SU-DHL-6 (cell line): ENCODE measurements around the gene SPSB3.

Experiments used
- H2AFZ ChIP-seq: fragments of 200-600 bp; sonication (generic); 2 replicates; pipeline ENCODE4 v1.6.1; 2014; ENCODE audit warnings: low read depth, mild to moderate bottlenecking, moderate library complexity, mixed read lengths, antibody characterized with exemption, low read length; ENCODE audit not compliant: severe bottlenecking
- H3F3A ChIP-seq: fragments of 200-600 bp; shearing (Covaris generic); 2 replicates; pipeline ENCODE4 v1.6.0; 2016; ENCODE audit warnings: antibody characterized with exemption, mild to moderate bottlenecking; ENCODE audit not compliant: insufficient read depth
- H3K27ac ChIP-seq: fragments of 200-600 bp; sonication (generic); 2 replicates; pipeline ENCODE4 v1.5.1; 2016; ENCODE audit warnings: low read depth, mild to moderate bottlenecking, low read length, moderate library complexity, mixed read lengths
- H3K27me3 ChIP-seq: fragments of 200-600 bp; sonication (generic), shearing (Covaris generic); 2 replicates; pipeline ENCODE4 v1.6.0; 2014; ENCODE audit warnings: mild to moderate bottlenecking, low read length
- H3K36me3 ChIP-seq: fragments of 200-600 bp; sonication (generic); 2 replicates; pipeline ENCODE4 v1.6.1; 2014; ENCODE audit warnings: mild to moderate bottlenecking, low read length, mixed read lengths
- H3K4me2 ChIP-seq: fragments of 300-600, 200-600 bp; shearing (Covaris generic), sonication (generic); 2 replicates; pipeline ENCODE4 v1.6.0; 2014; ENCODE audit warnings: low read length, low read depth, mild to moderate bottlenecking; ENCODE audit not compliant: poor library complexity, severe bottlenecking
- H3K4me3 ChIP-seq: fragments of 200-600 bp; sonication (generic); 2 replicates; pipeline ENCODE4 v1.5.1; 2014; ENCODE audit warnings: antibody characterized with exemption, low read length, mild to moderate bottlenecking, mixed read lengths; ENCODE audit not compliant: insufficient read depth, poor library complexity, severe bottlenecking
- H3K79me2 ChIP-seq: fragments of 200-600 bp; sonication (generic); 2 replicates; pipeline ENCODE4 v1.6.1; 2014; ENCODE audit warnings: mild to moderate bottlenecking, low read length, moderate library complexity; ENCODE audit not compliant: insufficient read depth
- H3K9ac ChIP-seq: fragments of 200-600 bp; sonication (generic); 2 replicates; pipeline ENCODE4 v1.7.0; 2014; ENCODE audit warnings: mild to moderate bottlenecking, low read length
- H3K9me2 ChIP-seq: fragments of 200-600 bp; sonication (generic); replicated peaks from 2 replicates; pipeline ENCODE4 v1.6.1; 2014; ENCODE audit warnings: low read length; ENCODE audit not compliant: insufficient read depth
- H3K9me3 ChIP-seq: fragments of 200-600 bp; sonication (generic); 2 replicates; pipeline ENCODE4 v1.6.1; 2014; ENCODE audit warnings: low read length, mixed read lengths; ENCODE audit not compliant: insufficient read depth
- H4K20me1 ChIP-seq: fragments of 200-600 bp; sonication (generic); 2 replicates; pipeline ENCODE4 v1.6.1; 2014; ENCODE audit warnings: low read depth, mild to moderate bottlenecking, antibody characterized with exemption, low read length, moderate library complexity, mixed read lengths
- EZH2phosphoT487 ChIP-seq: fragments of 200-600 bp; sonication (generic), shearing (Covaris generic); conservative IDR thresholded peaks from 2 replicates; pipeline ENCODE4 v1.6.1; 2018; ENCODE audit warnings: mild to moderate bottlenecking, antibody characterized with exemption, low read length, moderate library complexity, mixed read lengths
- TF ChIP-seq, protein P1 (sequence below): fragments of 200-600 bp; sonication (generic); IDR thresholded peaks from one replicate; pipeline ENCODE4 v1.5.1; 2017; ENCODE audit warnings: antibody characterized with exemption, mild to moderate bottlenecking, low read length, moderate library complexity; ENCODE audit not compliant: insufficient read depth, poor library complexity, severe bottlenecking

Gene SPSB3

GRCh38 chr16:1772362-1772907 lies 9.9 kb downstream of the SPSB3 start, which contains the start of gene EME2:
EME2 (plus strand) TSS chr16:1772810; CDS start chr16:1773228, 418 bp downstream.
- peak within 1 kb of the TSS; percentile 95 for H3K4me2 ChIP-seq
- no peaks in the 10 kb centered on the region for H3K27me3 ChIP-seq
- H3K4me3 ChIP-seq: peak within 1 kb of the TSS; percentile 90
- H4K20me1 ChIP-seq: no peaks in the 10 kb centered on the region
- peaks cover 16% of the 10 kb centered on the region; the same call in 1 of the 2 replicates for H3F3A ChIP-seq
- H2AFZ ChIP-seq: peak within 1 kb of the TSS; percentile 37
- H3K79me2 ChIP-seq: peaks cover 16% of the 10 kb centered on the region
- H3K27ac ChIP-seq: peak within 1 kb of the TSS; percentile 84
- H3K9ac ChIP-seq: peak within 1 kb of the TSS; percentile 93
- H3K9me2 ChIP-seq: no peaks in the 10 kb centered on the region
- H3K9me3 ChIP-seq: no peaks in the 10 kb centered on the region
- H3K36me3 ChIP-seq: no peaks in the 10 kb centered on the region
- TF ChIP-seq EZH2phosphoT487: no peak
- TF ChIP-seq, protein P1, sequence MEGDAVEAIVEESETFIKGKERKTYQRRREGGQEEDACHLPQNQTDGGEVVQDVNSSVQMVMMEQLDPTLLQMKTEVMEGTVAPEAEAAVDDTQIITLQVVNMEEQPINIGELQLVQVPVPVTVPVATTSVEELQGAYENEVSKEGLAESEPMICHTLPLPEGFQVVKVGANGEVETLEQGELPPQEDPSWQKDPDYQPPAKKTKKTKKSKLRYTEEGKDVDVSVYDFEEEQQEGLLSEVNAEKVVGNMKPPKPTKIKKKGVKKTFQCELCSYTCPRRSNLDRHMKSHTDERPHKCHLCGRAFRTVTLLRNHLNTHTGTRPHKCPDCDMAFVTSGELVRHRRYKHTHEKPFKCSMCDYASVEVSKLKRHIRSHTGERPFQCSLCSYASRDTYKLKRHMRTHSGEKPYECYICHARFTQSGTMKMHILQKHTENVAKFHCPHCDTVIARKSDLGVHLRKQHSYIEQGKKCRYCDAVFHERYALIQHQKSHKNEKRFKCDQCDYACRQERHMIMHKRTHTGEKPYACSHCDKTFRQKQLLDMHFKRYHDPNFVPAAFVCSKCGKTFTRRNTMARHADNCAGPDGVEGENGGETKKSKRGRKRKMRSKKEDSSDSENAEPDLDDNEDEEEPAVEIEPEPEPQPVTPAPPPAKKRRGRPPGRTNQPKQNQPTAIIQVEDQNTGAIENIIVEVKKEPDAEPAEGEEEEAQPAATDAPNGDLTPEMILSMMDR: no peak

GRCh38 chr16:1771864-1772361 lies 10.5 kb downstream of the SPSB3 start:
- Histone ChIP-seq H4K20me1 (no peaks in the 10 kb centered on the region), H2AFZ (no peak overlapping the region), H3K27me3 (no peaks in the 10 kb centered on the region), H3K4me2 (peak overlapping the region; percentile 95), H3F3A (peaks cover 16% of the 10 kb centered on the region; the same call in 1 of the 2 replicates), H3K36me3 (no peaks in the 10 kb centered on the region), H3K27ac (peak overlapping the region; percentile 84), H3K4me3 (peak overlapping the region; percentile 90), H3K9me3 (no peaks in the 10 kb centered on the region), H3K9ac (peak overlapping the region; percentile 93), H3K79me2 (peaks cover 16% of the 10 kb centered on the region), H3K9me2 (no peaks in the 10 kb centered on the region)
- TF ChIP-seq, protein P1: no peak
- TF ChIP-seq EZH2phosphoT487: no peak

DNA sequence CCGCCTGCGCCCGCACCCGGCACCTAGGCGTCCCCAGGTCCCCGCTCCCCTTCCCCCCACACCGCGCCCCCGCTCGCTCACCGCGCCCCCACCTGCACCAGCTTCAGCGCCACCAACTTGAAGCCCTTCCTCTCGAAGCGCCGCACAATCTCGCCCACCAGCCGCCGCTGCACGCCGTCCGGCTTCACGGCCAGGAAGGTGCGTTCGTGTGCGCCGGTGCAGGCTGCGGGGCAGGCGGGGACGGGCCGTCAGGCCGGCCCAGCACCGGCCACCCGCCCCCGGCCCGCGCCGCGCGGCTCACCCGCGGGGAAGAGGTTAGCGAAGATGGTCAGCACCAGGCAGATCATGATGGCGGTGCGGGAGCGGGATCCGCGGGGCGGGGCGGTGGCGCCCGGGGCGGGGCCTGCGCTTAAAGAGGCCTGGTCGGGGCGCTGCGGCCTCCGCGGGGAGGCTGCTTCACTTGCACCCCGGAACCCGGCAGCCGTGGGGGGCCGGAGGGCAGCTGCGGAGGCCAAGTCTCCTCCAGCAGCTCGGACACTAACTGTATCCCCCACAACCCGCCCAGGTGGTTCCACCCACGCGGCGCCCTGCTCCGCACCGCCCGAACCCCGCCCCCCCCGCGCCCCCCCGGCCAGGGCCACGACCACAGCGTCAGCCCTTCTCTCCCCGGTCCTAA lies 11.0 kb downstream of the SPSB3 start, which contains the start of gene NME3:
NME3 (minus strand) TSS at position 356 of the 676 bp plus-strand sequence; CDS start at position 347, 9 bp downstream.
- TF ChIP-seq EZH2phosphoT487: no peak
- TF ChIP-seq, protein P1: no peak
- Histone ChIP-seq H3F3A (peaks cover 16% of the 10 kb centered on the region; the same call in 1 of the 2 replicates), H3K4me2 (peak within 1 kb of the TSS; percentile 95), H3K36me3 (no peaks in the 10 kb centered on the region), H3K9me3 (no peaks in the 10 kb centered on the region), H3K4me3 (peak within 1 kb of the TSS; percentile 90), H4K20me1 (no peaks in the 10 kb centered on the region), H3K9ac (peak within 1 kb of the TSS; percentile 93), H2AFZ (peak within 1 kb of the TSS; percentile 81), H3K79me2 (peaks cover 16% of the 10 kb centered on the region), H3K27ac (peak within 1 kb of the TSS; percentile 84), H3K9me2 (no peaks in the 10 kb centered on the region), H3K27me3 (no peaks in the 10 kb centered on the region)
